ENCODE data around the gene FPGS. TPM values are rescaled to one million over a fixed set of nuclear protein-coding genes. Genes with fewer than 3 reads are reported as not detected.
"Not testable (repeated sequence)": the region's sequence is repeated elsewhere in the genome, so short reads cannot be mapped to it uniquely, and the experiment has no call there.

FPGS gene
- polyA plus RNA-seq, 12 donors: 32.7 to 60.9 (median 37.7) TPM; not detected in 1

DNA sequence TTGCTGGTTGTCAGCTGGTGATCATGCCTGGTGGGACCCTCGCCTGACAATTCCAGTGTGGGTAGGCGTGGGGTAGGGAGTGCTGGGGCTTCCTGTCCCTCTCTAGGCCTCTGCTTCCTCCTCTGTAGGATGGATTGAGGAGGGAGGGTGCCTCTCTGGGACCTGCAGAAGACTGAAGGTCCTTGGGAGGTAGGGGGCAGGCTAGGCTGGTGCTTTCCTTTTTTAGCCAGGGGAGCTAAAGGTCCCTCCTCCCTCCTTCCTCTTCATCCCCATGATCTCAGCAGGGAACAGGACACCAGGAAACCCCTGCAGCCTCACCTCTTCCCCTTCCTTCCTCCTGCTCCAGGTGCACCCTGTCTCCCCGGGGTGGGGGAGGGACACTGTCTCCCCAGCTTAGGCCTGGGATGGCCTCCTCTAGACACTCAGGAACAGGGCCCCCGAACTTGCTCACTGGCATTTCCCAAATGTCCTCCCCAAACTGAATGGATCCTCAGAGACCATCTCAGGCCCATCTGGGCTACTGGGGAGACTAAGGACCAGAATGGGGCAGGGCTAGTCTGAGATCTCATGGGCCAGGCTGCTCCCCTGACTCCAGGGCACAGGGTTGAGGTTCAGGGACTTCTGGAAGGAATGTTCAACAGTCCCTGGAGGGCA, 32.6 kb upstream of the FPGS start:
- no peak for DNase-seq

DNA sequence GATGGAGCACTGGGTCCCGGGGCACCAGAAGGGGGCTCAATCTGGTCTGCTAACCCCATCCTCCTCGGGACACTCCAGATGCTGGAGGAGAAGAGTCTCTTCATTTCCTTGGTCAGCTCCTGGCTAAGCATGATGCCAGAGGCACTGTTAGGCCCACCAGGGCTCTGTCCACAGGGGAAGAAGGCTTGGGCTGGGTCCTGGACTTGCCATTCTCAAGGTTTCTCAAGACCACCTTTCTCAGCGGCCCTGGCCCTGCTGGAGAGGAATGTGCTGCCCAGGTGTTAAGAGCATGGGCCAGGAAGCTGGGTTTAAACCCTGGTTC, 32.1 kb upstream of the FPGS start:
- no peak for DNase-seq

DNA sequence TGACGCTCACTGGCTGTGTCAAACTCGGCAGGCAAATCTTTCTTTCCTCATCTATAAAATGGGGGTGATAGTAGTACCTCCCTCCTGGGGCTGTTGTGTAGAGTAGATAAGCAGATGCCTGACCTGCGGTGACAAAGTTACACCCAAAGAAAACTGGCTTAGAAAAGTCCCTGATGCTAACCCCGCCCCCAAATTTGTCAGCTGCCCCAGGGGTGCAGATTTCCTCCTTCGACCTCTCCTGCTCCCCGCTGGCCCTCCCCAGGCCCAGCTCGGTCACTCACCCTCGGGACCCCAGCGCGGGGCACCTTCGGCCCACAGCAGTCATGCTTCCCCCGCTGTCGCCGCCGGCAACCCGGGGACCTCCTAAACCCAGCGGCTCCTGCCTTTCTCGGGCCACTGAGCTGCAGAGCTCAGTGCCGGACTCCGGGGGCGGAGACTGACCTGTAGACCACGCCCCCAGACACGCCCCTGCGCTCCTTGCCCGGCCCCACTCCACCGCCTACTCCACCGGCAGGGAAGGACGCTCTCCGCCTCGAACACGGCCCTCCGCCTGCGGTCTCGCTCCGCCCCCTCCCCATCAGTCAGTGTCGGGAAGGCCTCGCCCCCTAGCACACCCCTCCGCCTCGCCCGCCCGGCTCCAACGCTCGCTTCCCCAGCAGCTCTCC, 31.6 kb upstream of the FPGS start:
- DNase-seq: peak; percentile 95

- no peak for DNase-seq
Observed at GRCh38 chr9:127771570-127772189, 31.0 kb upstream of the FPGS start.

- no peak for DNase-seq
Observed at GRCh38 chr9:127772603-127773002, 30.1 kb upstream of the FPGS start.

GRCh38 chr9:127773272-127773671, 29.4 kb upstream of the FPGS start:
- DNase-seq: no peak

DNA sequence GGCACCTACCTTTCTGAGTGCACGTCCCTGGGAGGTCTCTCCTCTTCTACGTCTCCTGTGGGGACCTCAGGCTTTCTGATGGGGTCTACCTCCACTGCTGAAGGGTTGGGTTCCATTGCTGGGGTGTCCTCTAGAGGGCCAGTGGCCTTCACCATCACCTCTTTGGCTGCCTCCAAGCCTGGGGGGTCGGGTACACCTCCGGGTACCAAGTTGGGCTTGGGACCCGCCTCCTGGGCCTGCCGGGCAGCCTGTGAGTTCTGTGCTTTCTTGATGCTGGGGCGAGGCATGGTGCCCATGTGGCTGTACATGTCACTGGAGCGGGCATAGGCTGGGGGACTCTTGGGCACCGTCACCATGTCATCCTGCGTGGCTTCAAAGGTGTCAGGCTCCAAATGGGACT, 28.7 kb upstream of the FPGS start:
- no peak for DNase-seq

- no peak for DNase-seq
Observed at GRCh38 chr9:127776195-127776923, 26.3 kb upstream of the FPGS start.

GRCh38 chr9:127776924-127777289, 25.8 kb upstream of the FPGS start:
- no peak for DNase-seq

DNA sequence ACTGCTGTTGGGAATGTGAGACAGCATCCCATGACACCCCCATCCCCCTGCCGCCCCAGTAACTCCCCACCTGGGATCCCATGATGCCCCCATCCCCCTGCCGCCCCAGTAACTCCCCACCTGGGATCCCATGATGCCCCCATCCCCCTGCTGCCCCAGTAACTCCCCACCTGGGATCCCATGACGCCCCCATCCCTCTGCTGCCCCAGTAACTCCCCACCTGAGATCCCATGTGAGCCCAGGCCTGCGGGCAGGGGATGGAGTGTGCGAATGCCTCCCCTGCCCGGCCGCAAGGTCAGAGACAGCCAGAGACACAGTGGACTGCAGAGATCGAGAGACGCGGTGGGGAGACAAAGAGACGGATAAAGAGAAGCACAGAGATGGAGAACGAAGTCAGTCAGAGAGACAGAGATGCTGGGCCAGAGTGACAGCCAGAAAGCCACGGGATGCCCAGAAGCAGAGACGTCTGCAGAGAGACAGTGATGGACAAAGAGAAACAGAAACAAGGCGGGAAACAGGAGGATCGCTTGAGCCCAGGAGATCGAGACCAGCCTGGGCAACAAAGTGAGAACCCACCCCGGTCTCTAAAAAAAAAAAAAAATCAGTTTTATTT, 25.2 kb upstream of the FPGS start:
- DNase-seq: no peak

GRCh38 chr9:127778280-127779135, 24.2 kb upstream of the FPGS start, which contains the start of gene SH2D3C:
TSS of gene SH2D3C (minus strand) at chr9:127778666. CDS start at chr9:127778627, 39 bp downstream.
- no peak for DNase-seq

DNA sequence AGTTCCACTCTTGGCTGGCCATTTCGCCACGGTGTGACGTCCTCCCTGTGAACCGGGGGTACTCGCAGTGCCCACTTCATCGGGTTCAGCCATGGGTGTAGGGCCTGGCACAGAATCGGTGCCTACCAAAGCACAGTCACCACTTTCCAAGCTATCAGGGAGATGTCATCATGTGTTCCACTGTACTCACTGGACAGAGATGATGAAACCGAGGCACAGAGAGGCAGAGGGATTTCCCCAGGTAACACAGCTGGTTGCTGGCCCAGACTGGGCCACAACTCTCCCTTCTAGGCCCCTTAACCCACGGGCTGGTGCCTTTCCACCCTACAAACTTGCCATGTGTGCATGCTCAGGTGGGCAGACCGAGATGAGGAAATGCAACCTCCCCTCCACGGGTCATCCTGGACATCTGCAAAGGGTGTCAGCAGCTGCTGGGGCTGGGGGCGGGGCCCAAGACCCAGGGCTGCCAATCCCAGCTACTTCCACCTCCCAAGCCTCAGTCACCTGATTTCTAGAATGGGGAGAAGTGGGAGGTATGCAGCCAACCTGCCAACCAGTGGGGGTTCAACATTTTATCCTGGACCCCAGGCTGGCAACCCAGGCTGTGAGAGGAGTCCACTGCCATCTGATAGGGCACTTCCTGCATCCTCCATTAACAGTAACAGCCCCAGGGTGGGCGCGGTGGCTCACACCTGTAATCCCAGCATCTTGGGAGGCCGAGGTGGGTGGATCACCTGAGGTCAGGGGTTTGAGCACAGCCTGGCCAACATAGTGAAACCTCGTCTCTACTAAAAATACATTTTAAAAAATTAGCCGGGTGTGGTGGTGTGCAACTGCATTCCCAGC, 23.3 kb upstream of the FPGS start:
- no peak for DNase-seq

GRCh38 chr9:127780126-127780885, 22.4 kb upstream of the FPGS start:
- DNase-seq: no peak

- DNase-seq: not testable (repeated sequence)
Observed at GRCh38 chr9:127780909-127781308, 21.8 kb upstream of the FPGS start.

DNA sequence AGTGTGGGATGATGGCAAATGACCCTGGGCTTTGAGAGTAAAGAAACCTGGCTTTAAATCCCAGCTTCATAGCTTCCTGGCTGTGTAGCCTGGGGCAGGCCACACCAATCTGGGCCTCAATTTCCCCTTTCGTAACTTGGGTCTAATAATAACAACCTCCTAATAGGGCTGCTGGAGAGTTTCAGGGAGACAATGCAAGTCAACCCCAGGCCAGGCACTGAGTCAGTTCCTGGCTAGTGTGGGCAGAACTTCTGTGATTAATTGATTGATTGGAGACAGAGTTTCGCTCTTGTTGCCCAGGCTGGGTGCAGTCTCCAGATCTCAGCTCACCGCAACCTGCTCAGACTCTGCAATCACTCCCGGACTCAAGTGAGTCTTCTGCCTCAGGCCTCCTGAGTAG, 20.9 kb upstream of the FPGS start:
- DNase-seq: no peak

DNA sequence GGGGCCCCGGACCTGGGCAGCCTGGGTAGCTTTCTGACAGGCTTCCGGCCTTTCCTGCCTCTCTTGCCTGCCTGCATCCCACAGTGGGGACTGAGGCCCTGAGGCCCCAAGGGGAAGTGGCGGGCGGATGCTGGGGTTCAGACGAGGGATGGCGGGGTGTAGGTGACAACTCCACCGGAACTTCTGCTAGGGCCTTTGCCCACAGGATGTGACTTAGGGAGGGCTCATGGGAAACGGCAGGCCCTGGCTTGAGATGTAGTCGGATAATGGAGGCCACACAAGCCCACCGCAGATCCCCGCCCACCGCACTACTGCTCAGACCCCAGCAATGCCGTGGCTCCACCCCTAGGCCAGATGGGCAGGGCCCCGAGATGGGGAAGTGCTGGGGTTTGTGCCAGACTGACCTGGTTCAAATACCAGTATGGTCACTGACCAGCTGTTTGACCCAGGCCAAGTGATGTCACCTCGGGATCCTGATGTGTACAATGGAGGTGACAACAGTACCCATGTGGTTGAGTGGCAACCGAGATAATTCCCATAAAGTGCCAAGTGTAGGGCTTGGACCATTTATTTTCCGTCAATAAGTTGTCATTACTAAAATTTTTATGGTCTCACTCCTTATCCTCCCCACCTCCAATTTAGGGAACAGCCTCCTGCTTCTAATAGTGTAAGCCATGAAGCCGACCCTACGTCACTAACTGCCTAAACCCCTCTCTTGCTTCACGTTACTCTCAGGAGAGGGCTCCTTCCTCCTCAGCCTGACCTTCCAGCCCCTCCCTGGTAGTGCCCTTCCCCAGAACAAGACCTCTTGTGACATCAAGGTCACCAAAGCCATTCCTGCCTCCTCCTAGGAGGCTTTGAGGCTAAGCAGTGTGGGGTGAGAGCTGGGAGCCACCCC, 19.3 kb upstream of the FPGS start:
- DNase-seq: no peak

GRCh38 chr9:127785023-127785932, 17.4 kb upstream of the FPGS start:
- peak; percentile 92 for DNase-seq
